SK-N-SH (cell line): Measurements from ENCODE around the gene FMR1NB. TPM values are rescaled to one million over a fixed set of nuclear protein-coding genes. Genes with fewer than 3 reads are reported as not detected.

Experiments
- CTCF ChIA-PET: fragments of 300-600, 350-600 bp; formaldehyde crosslinking; extraction: SDS; loops from one replicate; lab custom pipeline; 2021; lab: Yijun Ruan, JAX
- POLR2A ChIA-PET: fragments of 350-600 bp; sonication (Branson Sonifier 250); formaldehyde crosslinking; extraction: SDS; loops from one replicate; lab custom pipeline; 2020; ENCODE audit warnings: antibody characterized with exemption, inconsistent platforms; lab: Yijun Ruan, JAX
- DNase-seq: peaks from one replicate; pipeline ENCODE4 v3.0.0; 2012
- H2AFZ ChIP-seq: fragments of 200-600 bp; sonication (generic); 2 replicates; pipeline ENCODE4 v1.8.1; 2016; ENCODE audit warnings: antibody characterized with exemption, mild to moderate bottlenecking, low read depth
- H3F3A ChIP-seq: fragments of 200-600 bp; sonication (generic); replicated peaks from 2 replicates; pipeline ENCODE3; 2016; ENCODE audit warnings: antibody characterized with exemption, mild to moderate bottlenecking; ENCODE audit not compliant: insufficient read depth
- H3K27ac ChIP-seq, 2 experiments: fragments of 200-500 bp in 1 of 2; fragments of 200-600 bp in 1 of 2; sonication (Bioruptor generic) in 1 of 2; sonication (generic), shearing (Covaris generic) in 1 of 2; 2 replicates each; pipeline versions ENCODE4 v1.5.1 to v1.6.1; 2014 to 2016; ENCODE audit warnings: low read depth in 2 of 2, inconsistent platforms in 1 of 2, low read length in 1 of 2, mild to moderate bottlenecking in 1 of 2, mixed read lengths in 1 of 2
- H3K27me3 ChIP-seq: fragments of 200-600 bp; sonication (generic), shearing (Covaris generic); 2 replicates; pipeline ENCODE4 v1.6.1; 2016; ENCODE audit warnings: mixed run types; ENCODE audit not compliant: insufficient read depth
- H3K36me3 ChIP-seq, 2 experiments: fragments of 200-500 bp in 1 of 2; fragments of 200-600 bp in 1 of 2; sonication (Bioruptor generic) in 1 of 2; sonication (generic) in 1 of 2; replicated peaks in 1 of 2; 2 replicates each; pipeline versions ENCODE3 to v1.5.1; 2014 to 2016; ENCODE audit warnings: low read length in 1 of 2, mild to moderate bottlenecking in 1 of 2; ENCODE audit not compliant: insufficient read depth in 2 of 2, control insufficient read depth in 1 of 2
- H3K4me1 ChIP-seq, 2 experiments: fragments of 200-500 bp in 1 of 2; fragments of 200-600 bp in 1 of 2; sonication (Bioruptor generic) in 1 of 2; sonication (generic), shearing (Covaris generic) in 1 of 2; 2 replicates each; pipeline versions ENCODE4 v1.5.1 to v1.6.1; 2014 to 2016; ENCODE audit warnings: low read depth in 1 of 2, low read length in 1 of 2, mixed run types in 1 of 2; ENCODE audit not compliant: insufficient read depth in 2 of 2, control insufficient read depth in 1 of 2
- H3K4me2 ChIP-seq: fragments of 200-600 bp; sonication (generic), shearing (Covaris generic); 2 replicates; pipeline ENCODE4 v1.6.1; 2017; ENCODE audit warnings: mixed run types
- H3K4me3 ChIP-seq, 2 experiments: fragments of 200-500 bp in 1 of 2; fragments of 200-600 bp in 1 of 2; sonication (Bioruptor generic) in 1 of 2; sonication (generic), shearing (Covaris generic) in 1 of 2; 2 replicates each; pipeline versions ENCODE4 v1.5.1 to v1.8.1; 2014 to 2016; ENCODE audit warnings: low read depth in 2 of 2, inconsistent platforms in 1 of 2, low read length in 1 of 2, mild to moderate bottlenecking in 1 of 2, mixed read lengths in 1 of 2, moderate library complexity in 1 of 2
- H3K79me2 ChIP-seq: fragments of 200-600 bp; sonication (generic); 2 replicates; pipeline ENCODE4 v1.8.1; 2017; ENCODE audit warnings: mild to moderate bottlenecking; ENCODE audit not compliant: insufficient read depth
- H3K9ac ChIP-seq: fragments of 200-600 bp; sonication (generic); 2 replicates; pipeline ENCODE4 v1.6.1; 2017; ENCODE audit warnings: mixed run types
- H3K9me2 ChIP-seq: fragments of 200-600 bp; sonication (generic); 2 replicates; pipeline ENCODE4 v1.6.1; 2017; ENCODE audit warnings: mixed run types
- H3K9me3 ChIP-seq: fragments of 200-600 bp; sonication (generic); 2 replicates; pipeline ENCODE4 v1.6.1; 2017; ENCODE audit warnings: mixed run types, mild to moderate bottlenecking, moderate library complexity
- H4K20me1 ChIP-seq: fragments of 200-600 bp; sonication (generic); 2 replicates; pipeline ENCODE4 v1.6.1; 2017; ENCODE audit warnings: mild to moderate bottlenecking, mixed run types; ENCODE audit not compliant: insufficient read depth
- CHD2 ChIP-seq: fragments of 150-350 bp; IDR thresholded peaks from 2 replicates; pipeline ENCODE4 v1.6.1; 2018; ENCODE audit warnings: low read length; ENCODE audit not compliant: partially characterized antibody
- CTCF ChIP-seq: fragments of 200-600 bp; sonication (generic); IDR thresholded peaks from 2 replicates; pipeline ENCODE4 v1.6.1; 2017; ENCODE audit warnings: antibody characterized with exemption, mild to moderate bottlenecking, moderate library complexity
- EZH2phosphoT487 ChIP-seq: fragments of 200-600 bp; sonication (generic); IDR thresholded peaks from 2 replicates; pipeline ENCODE4 v1.6.1; 2017; ENCODE audit warnings: low read depth, mixed run types, mild to moderate bottlenecking, antibody characterized with exemption, moderate library complexity, borderline replicate concordance
- USF2 ChIP-seq: fragments of 150-350 bp; IDR thresholded peaks from 2 replicates; pipeline ENCODE4 v1.6.1; 2017; ENCODE audit warnings: antibody characterized with exemption, low read length, low read depth, borderline replicate concordance
- WGBS: methylation state at CpG from one replicate; pipeline ENCODE4 v1.1.6; 2017; ENCODE audit warnings: low lambda C conversion rate; 5-methylcytosine and 5-hydroxymethylcytosine counted together
- polyA plus RNA-seq, 3 experiments: library from polyadenylated mRNA; depleted of rRNA; stranded (reverse); fragments of >200 nt; gene quantifications; 2 replicates each; pipeline ENCODE4 v1.2.3, GENCODE V29; 2012
- small RNA-seq, 7 experiments: library from RNA; depleted of rRNA; stranded (forward); fragments of <200 nt; gene quantifications; one replicate each; pipeline ENCODE3, GENCODE V24; 2012
- TF ChIP-seq, protein P1 (sequence below): IDR thresholded peaks from 2 replicates; pipeline ENCODE4 v1.6.1; 2012; ENCODE audit warnings: mild to moderate bottlenecking, low read depth, low read length, moderate library complexity
- TF ChIP-seq, protein P2 (sequence below): IDR thresholded peaks from 2 replicates; pipeline ENCODE4; 2012

The FMR1NB gene
- polyA plus RNA-seq, 1 of the 3 experiments (the other 2 are of a cell fraction) = not detected

- CTCF ChIA-PET = no interaction called here
- POLR2A ChIA-PET = no interaction called here
- no peak for DNase-seq
- Histone ChIP-seq H3K9ac (no peak overlapping the region), H3K4me1 (no peaks in the 10 kb centered on the region), H3K36me3 (no peaks in the 10 kb centered on the region), H3K9me3 (peaks cover 3% of the 10 kb centered on the region; the same call in 1 of the 2 replicates), H3K27ac (no peak overlapping the region), H3K4me3 (no peak overlapping the region), H3K9me2 (no peaks in the 10 kb centered on the region), H3K79me2 (no peaks in the 10 kb centered on the region), H3F3A (no peaks in the 10 kb centered on the region), H4K20me1 (no peaks in the 10 kb centered on the region), H2AFZ (no peak overlapping the region), H3K4me2 (no peak overlapping the region), H3K27me3 (no peaks in the 10 kb centered on the region)
- TF ChIP-seq, protein P1, sequence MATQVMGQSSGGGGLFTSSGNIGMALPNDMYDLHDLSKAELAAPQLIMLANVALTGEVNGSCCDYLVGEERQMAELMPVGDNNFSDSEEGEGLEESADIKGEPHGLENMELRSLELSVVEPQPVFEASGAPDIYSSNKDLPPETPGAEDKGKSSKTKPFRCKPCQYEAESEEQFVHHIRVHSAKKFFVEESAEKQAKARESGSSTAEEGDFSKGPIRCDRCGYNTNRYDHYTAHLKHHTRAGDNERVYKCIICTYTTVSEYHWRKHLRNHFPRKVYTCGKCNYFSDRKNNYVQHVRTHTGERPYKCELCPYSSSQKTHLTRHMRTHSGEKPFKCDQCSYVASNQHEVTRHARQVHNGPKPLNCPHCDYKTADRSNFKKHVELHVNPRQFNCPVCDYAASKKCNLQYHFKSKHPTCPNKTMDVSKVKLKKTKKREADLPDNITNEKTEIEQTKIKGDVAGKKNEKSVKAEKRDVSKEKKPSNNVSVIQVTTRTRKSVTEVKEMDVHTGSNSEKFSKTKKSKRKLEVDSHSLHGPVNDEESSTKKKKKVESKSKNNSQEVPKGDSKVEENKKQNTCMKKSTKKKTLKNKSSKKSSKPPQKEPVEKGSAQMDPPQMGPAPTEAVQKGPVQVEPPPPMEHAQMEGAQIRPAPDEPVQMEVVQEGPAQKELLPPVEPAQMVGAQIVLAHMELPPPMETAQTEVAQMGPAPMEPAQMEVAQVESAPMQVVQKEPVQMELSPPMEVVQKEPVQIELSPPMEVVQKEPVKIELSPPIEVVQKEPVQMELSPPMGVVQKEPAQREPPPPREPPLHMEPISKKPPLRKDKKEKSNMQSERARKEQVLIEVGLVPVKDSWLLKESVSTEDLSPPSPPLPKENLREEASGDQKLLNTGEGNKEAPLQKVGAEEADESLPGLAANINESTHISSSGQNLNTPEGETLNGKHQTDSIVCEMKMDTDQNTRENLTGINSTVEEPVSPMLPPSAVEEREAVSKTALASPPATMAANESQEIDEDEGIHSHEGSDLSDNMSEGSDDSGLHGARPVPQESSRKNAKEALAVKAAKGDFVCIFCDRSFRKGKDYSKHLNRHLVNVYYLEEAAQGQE = no peak
- TF ChIP-seq CHD2 (no peak), EZH2phosphoT487 (no peak), CTCF (no peak), USF2 (no peak)
- TF ChIP-seq, protein P2, sequence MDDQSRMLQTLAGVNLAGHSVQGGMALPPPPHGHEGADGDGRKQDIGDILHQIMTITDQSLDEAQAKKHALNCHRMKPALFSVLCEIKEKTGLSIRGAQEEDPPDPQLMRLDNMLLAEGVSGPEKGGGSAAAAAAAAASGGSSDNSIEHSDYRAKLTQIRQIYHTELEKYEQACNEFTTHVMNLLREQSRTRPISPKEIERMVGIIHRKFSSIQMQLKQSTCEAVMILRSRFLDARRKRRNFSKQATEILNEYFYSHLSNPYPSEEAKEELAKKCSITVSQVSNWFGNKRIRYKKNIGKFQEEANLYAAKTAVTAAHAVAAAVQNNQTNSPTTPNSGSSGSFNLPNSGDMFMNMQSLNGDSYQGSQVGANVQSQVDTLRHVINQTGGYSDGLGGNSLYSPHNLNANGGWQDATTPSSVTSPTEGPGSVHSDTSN = no peak
- WGBS = 14% methylated on average over 1 of the region's 1 CpG
Observed at GRCh38 chrX:148070504-148070877, 89.4 kb downstream of the FMR1NB start.

Small RNAs within 50 kb of the gene (small RNA-seq; reads per million reads assigned to genes)
- 0 reads per million in 7 experiments for gene RNA5SP524

Other genes starting within 250 kb of the FMR1NB start
- 7.8 and 10.1 TPM in 2 replicates for gene FMR1, start 69.4 kb upstream of the FMR1NB start, polyA plus RNA-seq (2012; rRNA removed)